A673 (cell line): ENCODE data around the gene C1QTNF5. TPM values are rescaled to one million over a fixed set of nuclear protein-coding genes. Genes with fewer than 3 reads are reported as not detected.
"Not testable (repeated sequence)": the region's sequence is repeated elsewhere in the genome, so short reads cannot be mapped to it uniquely, and the experiment has no call there.

ENCODE experiments used
- BruUV-seq: library from RNA; stranded (reverse); fragments of 400-500 nt; replicated peaks from 2 replicates; lab custom pipeline; 2021; lab: Mats Ljungman, UMichigan
- CTCF ChIA-PET: fragments of 300-600 bp; sonication (Branson Sonifier 250); formaldehyde crosslinking; loops from one replicate; lab custom pipeline; 2022; ENCODE audit warnings: antibody characterized with exemption; lab: Charles Lee
- POLR2A ChIA-PET: fragments of 300-600 bp; sonication (Branson Sonifier 250); formaldehyde crosslinking; loops from one replicate; lab custom pipeline; 2022; ENCODE audit warnings: antibody characterized with exemption; ENCODE audit not compliant: low non-redundant PET; lab: Charles Lee
- DNase-seq: peaks from one replicate; pipeline ENCODE4 v3.0.0-alpha.2; 2015; ENCODE audit warnings: low spot score
- H3K27ac ChIP-seq: fragments of 200-600 bp; sonication (generic); 2 replicates; pipeline ENCODE4 v1.5.1; 2016; ENCODE audit warnings: mixed run types, low read depth, mild to moderate bottlenecking, mixed read lengths, antibody characterized with exemption, low read length; ENCODE audit not compliant: poor library complexity, severe bottlenecking
- H3K27me3 ChIP-seq: fragments of 200-600 bp; sonication (generic); replicated peaks from 2 replicates; pipeline ENCODE4 v1.6.1; 2017; ENCODE audit warnings: mixed run types, low read depth, mild to moderate bottlenecking, mixed read lengths, antibody characterized with exemption, low read length; ENCODE audit not compliant: insufficient read depth, poor library complexity
- H3K36me3 ChIP-seq: fragments of 200-600 bp; sonication (generic); 2 replicates; pipeline ENCODE4 v1.6.1; 2016; ENCODE audit warnings: mixed run types, mild to moderate bottlenecking, mixed read lengths, antibody characterized with exemption, low read length; ENCODE audit not compliant: insufficient read depth, poor library complexity, severe bottlenecking
- H3K4me1 ChIP-seq: fragments of 200-600 bp; sonication (generic); 2 replicates; pipeline ENCODE4 v1.6.1; 2017; ENCODE audit warnings: mixed run types, mild to moderate bottlenecking, mixed read lengths, antibody characterized with exemption, low read length; ENCODE audit not compliant: insufficient read depth, poor library complexity, severe bottlenecking
- H3K4me3 ChIP-seq: fragments of 200-600 bp; sonication (generic); 2 replicates; pipeline ENCODE4 v1.5.1; 2016; ENCODE audit warnings: low read depth, mixed run types, mild to moderate bottlenecking, mixed read lengths, low read length; ENCODE audit not compliant: poor library complexity, severe bottlenecking
- H3K9me3 ChIP-seq: fragments of 200-600 bp; sonication (generic); 2 replicates; pipeline ENCODE4 v1.6.1; 2016; ENCODE audit warnings: mixed run types, low read depth, mild to moderate bottlenecking, mixed read lengths, antibody characterized with exemption, low read length; ENCODE audit not compliant: poor library complexity, severe bottlenecking
- EZH2 ChIP-seq: fragments of 200-600 bp; sonication (generic); IDR thresholded peaks from 2 replicates; pipeline ENCODE4 v1.6.1; 2017; ENCODE audit warnings: borderline replicate concordance, low read depth, mild to moderate bottlenecking, mixed read lengths, antibody characterized with exemption, low read length; ENCODE audit not compliant: poor library complexity, severe bottlenecking
- intact Hi-C: fragments of 100-400 bp; cut with micrococcal nuclease; formaldehyde crosslinking; loops from one replicate; pipeline ENCODE4 v1.10.0; 2022; ENCODE audit not compliant: unreplicated experiment
- total RNA-seq: library from RNA; stranded (reverse); gene quantifications from 2 replicates; pipeline ENCODE4 v1.2.3, GENCODE V29; 2021
- TF ChIP-seq, protein P1 (sequence below): fragments of 300-800, 200-600 bp; sonication (generic); conservative IDR thresholded peaks from 2 replicates; pipeline ENCODE4 v1.5.1; 2017; ENCODE audit warnings: low read depth, mild to moderate bottlenecking, antibody characterized with exemption, low read length, moderate library complexity, mixed read lengths

The C1QTNF5 gene
- total RNA-seq, 1 experiment from 2014 or later, result not detected

GRCh38 chr11:119384332-119384731, 43.6 kb upstream of the C1QTNF5 start:
- POLR2A ChIA-PET, result no interaction called here
- no peak for DNase-seq
- no peak overlapping the region for H3K4me3 ChIP-seq
- no TSS peak for BruUV-seq
- TF ChIP-seq EZH2, result no peak
- TF ChIP-seq, protein P1, sequence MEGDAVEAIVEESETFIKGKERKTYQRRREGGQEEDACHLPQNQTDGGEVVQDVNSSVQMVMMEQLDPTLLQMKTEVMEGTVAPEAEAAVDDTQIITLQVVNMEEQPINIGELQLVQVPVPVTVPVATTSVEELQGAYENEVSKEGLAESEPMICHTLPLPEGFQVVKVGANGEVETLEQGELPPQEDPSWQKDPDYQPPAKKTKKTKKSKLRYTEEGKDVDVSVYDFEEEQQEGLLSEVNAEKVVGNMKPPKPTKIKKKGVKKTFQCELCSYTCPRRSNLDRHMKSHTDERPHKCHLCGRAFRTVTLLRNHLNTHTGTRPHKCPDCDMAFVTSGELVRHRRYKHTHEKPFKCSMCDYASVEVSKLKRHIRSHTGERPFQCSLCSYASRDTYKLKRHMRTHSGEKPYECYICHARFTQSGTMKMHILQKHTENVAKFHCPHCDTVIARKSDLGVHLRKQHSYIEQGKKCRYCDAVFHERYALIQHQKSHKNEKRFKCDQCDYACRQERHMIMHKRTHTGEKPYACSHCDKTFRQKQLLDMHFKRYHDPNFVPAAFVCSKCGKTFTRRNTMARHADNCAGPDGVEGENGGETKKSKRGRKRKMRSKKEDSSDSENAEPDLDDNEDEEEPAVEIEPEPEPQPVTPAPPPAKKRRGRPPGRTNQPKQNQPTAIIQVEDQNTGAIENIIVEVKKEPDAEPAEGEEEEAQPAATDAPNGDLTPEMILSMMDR, result no peak
- H3K4me1 ChIP-seq, result peaks cover 6% of the 10 kb centered on the region
- no peaks in the 10 kb centered on the region for H3K9me3 ChIP-seq
- H3K27me3 ChIP-seq, result no peaks in the 10 kb centered on the region
- CTCF ChIA-PET, result interaction anchor here (0.6 to 2.2 kb wide), 3 partner anchors 23 to 222 kb away, joined by 6 to 8 read pairs (median 8); no protein-coding TSS in a partner anchor
- no peaks in the 10 kb centered on the region for H3K36me3 ChIP-seq
- intact Hi-C loops, result loop anchor here (5.0 kb wide), 1 partner anchor 47 kb away; no protein-coding TSS in a partner anchor
- no peak overlapping the region for H3K27ac ChIP-seq

- H3K4me1 ChIP-seq, POLR2A ChIA-PET, H3K36me3 ChIP-seq, H3K27ac ChIP-seq, H3K27me3 ChIP-seq, BruUV-seq, H3K9me3 ChIP-seq, DNase-seq: not testable (repeated sequence)
- CTCF ChIA-PET, result interaction anchor here (1.1 kb wide), 1 partner anchor 26 kb away, joined by 4 read pairs; no protein-coding TSS in a partner anchor
- intact Hi-C loops, result loop anchor here (5.0 kb wide), 1 partner anchor 45 kb away; no protein-coding TSS in a partner anchor
- H3K4me3 ChIP-seq, result peak overlapping the region; percentile 53
Measured at GRCh38 chr11:119382513-119382912, 41.8 kb upstream of the C1QTNF5 start.

GRCh38 chr11:119382101-119382500, 41.4 kb upstream of the C1QTNF5 start:
- Histone ChIP-seq H3K9me3 (no peaks in the 10 kb centered on the region), H3K27me3 (no peaks in the 10 kb centered on the region), H3K36me3 (no peaks in the 10 kb centered on the region), H3K4me3 (peak overlapping the region; percentile 53), H3K27ac (no peak overlapping the region), H3K4me1 (peaks cover 6% of the 10 kb centered on the region)
- CTCF ChIA-PET, result interaction anchor here (1.1 kb wide), 1 partner anchor 26 kb away, joined by 4 read pairs; no protein-coding TSS in a partner anchor
- DNase-seq, result no peak
- intact Hi-C loops, result loop anchor here (5.0 kb wide), 1 partner anchor 45 kb away; no protein-coding TSS in a partner anchor
- TF ChIP-seq, protein P1, result no peak
- no peak for TF ChIP-seq EZH2
- POLR2A ChIA-PET, result no interaction called here
- BruUV-seq, result TSS peak; percentile 90
